ENCODE data around the gene STAG2. TPM values are rescaled to one million over a fixed set of nuclear protein-coding genes. Genes with fewer than 3 reads are reported as not detected.
A peak's percentile ranks its signal among the peaks of the same experiment; 100 is the strongest.
"Not testable (repeated sequence)": the region's sequence is repeated elsewhere in the genome, so short reads cannot be mapped to it uniquely, and the experiment has no call there.

Gene STAG2
- total RNA-seq, 1 donor from 2014 or later: 117 TPM

GRCh38 chrX:124018023-124018422 lies 56.5 kb downstream of the STAG2 start:
- DNase-seq (ENCODE audit: low spot score): no peak
- Mint-ChIP-seq H3K4me3 (no peak overlapping the region), H3K27ac (no peak overlapping the region), H3K27me3 (ENCODE audit: insufficient read depth) (no peaks in the 10 kb centered on the region), H3K36me3 (ENCODE audit: low read depth) (peaks cover 1% of the 10 kb centered on the region), H3K9me3 (no peaks in the 10 kb centered on the region), H3K4me1 (ENCODE audit: low read depth) (peaks cover 9% of the 10 kb centered on the region)
- intact Hi-C loops (cut with micrococcal nuclease): loop anchor here (1.0 to 10.0 kb wide), 3 partner anchors 47 to 185 kb away; partner anchors contain the start of gene STAG2

DNA sequence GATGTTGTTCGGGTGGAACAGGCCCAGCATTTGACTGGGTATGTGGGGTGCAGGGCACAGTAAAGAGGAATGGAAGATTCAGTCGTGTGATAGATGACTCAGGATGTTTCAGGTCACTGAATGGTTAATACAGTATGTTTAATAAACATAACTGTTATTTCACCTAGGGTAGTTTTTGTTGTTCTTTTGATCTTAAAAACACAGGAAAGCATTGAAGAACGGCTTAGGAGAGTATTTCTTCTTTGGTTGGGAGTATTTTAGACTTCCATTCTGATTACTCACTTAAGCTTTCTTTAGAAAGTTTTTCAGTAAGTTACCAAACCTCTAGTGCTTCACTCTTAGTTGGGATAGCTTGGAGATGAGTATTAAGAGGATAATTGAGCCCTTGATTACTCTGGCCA lies 62.3 kb downstream of the STAG2 start:
- peaks cover 7% of the 10 kb centered on the region for H3K36me3 Mint-ChIP-seq (ENCODE audit: low read depth)
- intact Hi-C loops (cut with micrococcal nuclease): no loop called here
- no peaks in the 10 kb centered on the region for H3K9me3 Mint-ChIP-seq
- no peak for DNase-seq (ENCODE audit: low spot score)
- H3K27ac Mint-ChIP-seq: peak overlapping the region; percentile 40
- no peaks in the 10 kb centered on the region for H3K27me3 Mint-ChIP-seq (ENCODE audit: insufficient read depth)
- H3K4me3 Mint-ChIP-seq: no peak overlapping the region
- H3K4me1 Mint-ChIP-seq (ENCODE audit: low read depth): no peaks in the 10 kb centered on the region

- intact Hi-C loops (cut with micrococcal nuclease): no loop called here
- no peak for DNase-seq (ENCODE audit: low spot score)
- Mint-ChIP-seq H3K36me3 (ENCODE audit: low read depth) (peaks cover 9% of the 10 kb centered on the region), H3K4me1 (ENCODE audit: low read depth) (no peaks in the 10 kb centered on the region), H3K27ac (no peak overlapping the region), H3K9me3 (no peaks in the 10 kb centered on the region), H3K4me3 (no peak overlapping the region), H3K27me3 (ENCODE audit: insufficient read depth) (no peaks in the 10 kb centered on the region)
Observed at GRCh38 chrX:124026529-124026928, 65.0 kb downstream of the STAG2 start.

DNA sequence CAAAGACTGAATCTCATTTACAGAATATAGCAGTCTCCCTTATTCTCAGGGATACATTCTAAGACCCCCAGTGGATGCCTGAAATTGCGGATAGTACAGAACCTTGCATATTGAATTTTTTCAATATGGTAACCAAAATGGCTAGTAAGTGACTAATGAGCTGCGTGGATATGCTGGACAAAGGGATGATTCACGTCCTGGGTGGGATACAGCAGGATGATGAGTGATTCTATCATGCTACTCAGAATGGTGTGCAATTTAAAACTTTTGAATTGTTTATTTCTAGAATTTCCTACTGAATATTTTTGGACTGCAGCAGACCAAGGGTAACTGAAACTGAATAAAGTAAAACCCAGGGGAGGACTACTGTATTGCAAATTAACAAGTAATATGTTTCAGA lies 66.7 kb downstream of the STAG2 start:
- Mint-ChIP-seq H3K4me3 (no peak overlapping the region), H3K9me3 (no peaks in the 10 kb centered on the region), H3K36me3 (ENCODE audit: low read depth) (peaks cover 9% of the 10 kb centered on the region), H3K27ac (no peak overlapping the region), H3K4me1 (ENCODE audit: low read depth) (no peaks in the 10 kb centered on the region), H3K27me3 (ENCODE audit: insufficient read depth) (no peaks in the 10 kb centered on the region)
- intact Hi-C loops (cut with micrococcal nuclease): no loop called here
- no peak for DNase-seq (ENCODE audit: low spot score)

GRCh38 chrX:124030520-124030919 lies 69.0 kb downstream of the STAG2 start:
- Mint-ChIP-seq H3K27me3 (ENCODE audit: insufficient read depth) (no peaks in the 10 kb centered on the region), H3K4me1 (ENCODE audit: low read depth) (peaks cover 6% of the 10 kb centered on the region), H3K4me3 (no peak overlapping the region), H3K27ac (no peak overlapping the region), H3K36me3 (ENCODE audit: low read depth) (peaks cover 5% of the 10 kb centered on the region), H3K9me3 (no peaks in the 10 kb centered on the region)
- DNase-seq (ENCODE audit: low spot score): no peak
- intact Hi-C loops (cut with micrococcal nuclease): no loop called here

DNA sequence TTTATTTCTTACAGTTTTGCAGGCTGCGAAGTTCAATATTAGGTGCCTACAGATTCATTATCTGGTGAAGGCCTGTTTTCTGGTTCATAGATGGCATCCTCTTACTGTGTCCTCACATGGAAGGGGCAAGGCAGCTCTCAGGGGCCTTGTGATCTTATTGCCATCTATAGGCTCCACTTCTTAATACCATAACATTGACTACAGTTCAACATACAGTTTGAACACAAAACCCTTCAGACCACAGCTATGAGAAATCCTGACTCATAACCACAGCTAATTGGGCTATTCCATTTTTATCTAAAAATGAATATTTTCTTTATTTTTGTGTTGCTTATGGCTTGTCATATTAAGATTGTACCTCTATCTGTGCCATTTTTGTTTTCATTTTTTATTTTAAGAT lies 72.3 kb downstream of the STAG2 start:
- Mint-ChIP-seq H3K27me3 (ENCODE audit: insufficient read depth) (no peaks in the 10 kb centered on the region), H3K4me3 (no peak overlapping the region), H3K36me3 (ENCODE audit: low read depth) (peaks cover 5% of the 10 kb centered on the region), H3K27ac (peak overlapping the region; percentile 34), H3K4me1 (ENCODE audit: low read depth) (peaks cover 6% of the 10 kb centered on the region), H3K9me3 (no peaks in the 10 kb centered on the region)
- intact Hi-C loops (cut with micrococcal nuclease): no loop called here
- DNase-seq (ENCODE audit: low spot score): no peak

- intact Hi-C loops (cut with micrococcal nuclease): no loop called here
Observed at GRCh38 chrX:124035657-124036056, 74.2 kb downstream of the STAG2 start.

DNA sequence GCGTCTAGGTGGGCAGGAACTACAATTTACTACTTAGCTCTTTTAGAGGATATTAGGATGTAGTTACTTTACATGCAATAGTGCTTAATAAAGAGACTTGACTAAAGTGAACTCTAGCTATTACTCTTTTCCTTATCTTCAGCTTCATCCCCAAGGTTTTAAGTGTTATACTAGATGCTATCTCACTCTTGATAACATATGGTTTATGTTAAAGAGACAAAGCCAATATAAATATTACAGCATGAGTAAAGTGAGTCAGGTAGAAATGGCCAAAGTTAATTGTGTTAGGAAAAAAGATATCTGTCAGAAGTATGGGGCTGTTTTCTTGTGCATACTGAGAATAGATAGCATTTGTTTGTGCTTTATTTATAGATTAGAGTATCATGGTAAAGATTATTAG lies 80.5 kb downstream of the STAG2 start:
- Mint-ChIP-seq H3K4me1 (ENCODE audit: low read depth) (peaks cover 14% of the 10 kb centered on the region), H3K27ac (peak overlapping the region; percentile 35), H3K9me3 (no peaks in the 10 kb centered on the region), H3K4me3 (no peak overlapping the region), H3K27me3 (ENCODE audit: insufficient read depth) (no peaks in the 10 kb centered on the region), H3K36me3 (ENCODE audit: low read depth) (peaks cover 17% of the 10 kb centered on the region)
- DNase-seq (ENCODE audit: low spot score): no peak
- intact Hi-C loops (cut with micrococcal nuclease): no loop called here

More at GRCh38 chrX:124035657-124036056, 74.2 kb downstream of the STAG2 start:
- Mint-ChIP-seq H3K4me3 (no peak overlapping the region), H3K9me3 (no peaks in the 10 kb centered on the region), H3K27ac (no peak overlapping the region), H3K4me1 (ENCODE audit: low read depth) (peaks cover 13% of the 10 kb centered on the region), H3K27me3 (ENCODE audit: insufficient read depth) (no peaks in the 10 kb centered on the region), H3K36me3 (ENCODE audit: low read depth) (peaks cover 5% of the 10 kb centered on the region)
- no peak for DNase-seq (ENCODE audit: low spot score)

DNA sequence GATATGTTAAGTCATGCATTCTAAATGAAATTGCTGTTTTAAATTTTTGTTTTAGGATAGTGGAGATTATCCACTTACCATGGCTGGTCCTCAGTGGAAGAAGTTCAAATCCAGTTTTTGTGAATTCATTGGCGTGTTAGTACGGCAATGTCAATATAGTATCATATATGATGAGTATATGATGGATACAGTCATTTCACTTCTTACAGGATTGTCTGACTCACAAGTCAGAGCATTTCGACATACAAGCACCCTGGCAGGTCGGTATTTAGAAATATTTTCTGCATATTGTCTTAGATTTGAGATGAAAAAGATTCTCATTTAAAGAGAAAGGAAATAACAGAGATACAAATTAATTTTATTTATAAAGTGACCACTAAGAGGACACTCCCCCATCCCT lies 83.6 kb downstream of the STAG2 start:
- no peaks in the 10 kb centered on the region for H3K9me3 Mint-ChIP-seq
- intact Hi-C loops (cut with micrococcal nuclease): loop anchor here (2.0 kb wide), 1 partner anchor 20 kb away; no protein-coding TSS in a partner anchor
- peaks cover 13% of the 10 kb centered on the region for H3K4me1 Mint-ChIP-seq (ENCODE audit: low read depth)
- H3K36me3 Mint-ChIP-seq (ENCODE audit: low read depth): peaks cover 21% of the 10 kb centered on the region
- no peak for DNase-seq (ENCODE audit: low spot score)
- H3K4me3 Mint-ChIP-seq: no peak overlapping the region
- H3K27ac Mint-ChIP-seq: no peak overlapping the region
- H3K27me3 Mint-ChIP-seq (ENCODE audit: insufficient read depth): no peaks in the 10 kb centered on the region

DNA sequence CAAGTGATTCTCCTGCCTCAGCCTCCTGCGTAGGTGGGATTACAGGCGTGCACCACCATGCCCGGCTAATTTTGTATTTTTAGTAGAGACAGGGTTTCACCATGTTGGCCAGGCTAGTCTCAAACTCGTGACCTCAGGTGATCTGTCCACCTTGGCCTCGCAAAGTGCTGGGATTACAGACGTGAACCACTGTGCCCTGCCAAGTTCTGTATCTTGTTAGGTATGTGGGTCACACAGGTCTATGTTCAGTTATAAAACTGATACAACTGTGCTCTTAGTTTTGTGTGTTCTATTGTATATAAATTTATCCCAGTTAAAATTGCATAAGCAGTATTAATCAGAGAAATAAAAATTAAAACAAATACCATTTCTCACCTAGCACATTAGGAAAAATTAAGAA lies 122.9 kb downstream of the STAG2 start:
- H3K4me3 Mint-ChIP-seq; H3K9me3 Mint-ChIP-seq; H3K27me3 Mint-ChIP-seq (ENCODE audit: insufficient read depth); H3K27ac Mint-ChIP-seq; intact Hi-C loops (cut with micrococcal nuclease); DNase-seq (ENCODE audit: low spot score): not testable (repeated sequence)
- H3K36me3 Mint-ChIP-seq (ENCODE audit: low read depth): peaks cover 29% of the 10 kb centered on the region
- H3K4me1 Mint-ChIP-seq (ENCODE audit: low read depth): peaks cover 20% of the 10 kb centered on the region

DNA sequence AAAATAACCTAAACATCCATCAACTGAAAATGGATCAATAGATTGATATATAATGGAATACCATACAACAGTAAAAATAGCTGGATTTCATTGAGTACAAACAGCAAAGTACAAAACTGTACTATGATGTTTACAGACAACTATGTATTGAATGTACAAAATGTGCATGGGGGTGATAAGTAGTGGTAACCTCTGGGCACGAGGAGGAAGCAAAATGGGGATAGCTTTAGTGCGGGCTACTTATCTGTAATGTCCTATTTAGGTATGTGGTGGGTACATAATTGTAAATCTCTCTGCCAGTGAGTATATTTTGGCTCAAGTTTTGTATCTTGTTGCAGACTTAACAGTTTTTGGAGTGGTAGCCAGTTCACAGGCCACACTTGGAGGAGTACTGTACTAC lies 123.6 kb downstream of the STAG2 start:
- H3K27ac Mint-ChIP-seq: peak overlapping the region; percentile 10
- H3K27me3 Mint-ChIP-seq (ENCODE audit: insufficient read depth): no peaks in the 10 kb centered on the region
- intact Hi-C loops (cut with micrococcal nuclease): loop anchor here (5.0 kb wide), 1 partner anchor 262 kb away; the partner anchor contains the start of gene SH2D1A
- peaks cover 20% of the 10 kb centered on the region for H3K4me1 Mint-ChIP-seq (ENCODE audit: low read depth)
- no peak for DNase-seq (ENCODE audit: low spot score)
- peaks cover 32% of the 10 kb centered on the region for H3K36me3 Mint-ChIP-seq (ENCODE audit: low read depth)
- H3K9me3 Mint-ChIP-seq: no peaks in the 10 kb centered on the region
- H3K4me3 Mint-ChIP-seq: no peak overlapping the region

DNA sequence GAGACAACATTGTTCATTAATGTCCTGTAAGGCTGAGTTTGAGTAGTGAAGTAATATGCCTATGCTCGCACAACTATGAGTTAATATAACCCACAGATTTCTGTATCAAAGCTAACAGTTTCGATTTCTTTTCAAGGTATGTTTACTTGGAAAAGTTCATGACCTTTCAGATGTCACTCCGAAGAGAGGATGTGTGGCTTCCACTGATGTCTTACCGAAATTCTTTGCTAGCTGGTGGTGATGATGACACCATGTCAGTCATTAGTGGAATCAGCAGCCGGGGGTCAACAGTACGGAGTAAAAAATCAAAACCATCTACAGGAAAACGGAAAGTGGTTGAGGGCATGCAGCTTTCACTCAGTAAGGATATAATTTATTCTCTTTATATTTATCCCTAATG lies 124.9 kb downstream of the STAG2 start:
- peak; percentile 25 for DNase-seq (ENCODE audit: low spot score)
- Mint-ChIP-seq H3K36me3 (ENCODE audit: low read depth) (peaks cover 37% of the 10 kb centered on the region), H3K4me1 (ENCODE audit: low read depth) (peaks cover 20% of the 10 kb centered on the region), H3K27me3 (ENCODE audit: insufficient read depth) (no peaks in the 10 kb centered on the region), H3K4me3 (peak overlapping the region; percentile 63), H3K27ac (peak overlapping the region; percentile 88), H3K9me3 (no peaks in the 10 kb centered on the region)
- intact Hi-C loops (cut with micrococcal nuclease): loop anchor here (1.0 to 5.0 kb wide), 3 partner anchors 22 to 261 kb away; partner anchors contain the start of gene SH2D1A

- no peaks in the 10 kb centered on the region for H3K9me3 Mint-ChIP-seq
- no peak overlapping the region for H3K4me3 Mint-ChIP-seq
- DNase-seq (ENCODE audit: low spot score): no peak
- H3K27ac Mint-ChIP-seq: peak overlapping the region; percentile 88
- peaks cover 39% of the 10 kb centered on the region for H3K36me3 Mint-ChIP-seq (ENCODE audit: low read depth)
- peaks cover 20% of the 10 kb centered on the region for H3K4me1 Mint-ChIP-seq (ENCODE audit: low read depth)
- H3K27me3 Mint-ChIP-seq (ENCODE audit: insufficient read depth): no peaks in the 10 kb centered on the region
- intact Hi-C loops (cut with micrococcal nuclease): loop anchor here (1.0 to 5.0 kb wide), 3 partner anchors 23 to 260 kb away; partner anchors contain the start of gene SH2D1A
Observed at GRCh38 chrX:124087000-124087746, 125.7 kb downstream of the STAG2 start.
